HG02870 (cell line): ENCODE measurements around the gene LRCH2.
"Not testable (repeated sequence)": the region's sequence is repeated elsewhere in the genome, so short reads cannot be mapped to it uniquely, and the experiment has no call there.

Source experiments
- ATAC-seq: cut with Tn5 transposase; IDR thresholded peaks from one replicate; pipeline ENCODE4 v1.9.1; 2021; ENCODE audit warnings: mild to moderate bottlenecking, moderate library complexity; ENCODE audit not compliant: unreplicated experiment

The LRCH2 gene

GRCh38 chrX:115233497-115234455, at the start of gene LRCH2:
LRCH2 (minus strand) TSS chrX:115234096; CDS start chrX:115234041, 55 bp downstream.
- ATAC-seq: no peak

- no peak for ATAC-seq
Observed at GRCh38 chrX:115269051-115269683, 35.3 kb upstream of the LRCH2 start.

- ATAC-seq: no peak
Observed at GRCh38 chrX:115268421-115268820, 34.5 kb upstream of the LRCH2 start.

- no peak for ATAC-seq
Observed at GRCh38 chrX:115266300-115266699, 32.4 kb upstream of the LRCH2 start.

GRCh38 chrX:115264009-115264408, 30.1 kb upstream of the LRCH2 start:
- ATAC-seq: no peak

- ATAC-seq: no peak
Observed at GRCh38 chrX:115261148-115261547, 27.3 kb upstream of the LRCH2 start.

GRCh38 chrX:115260330-115260729, 26.4 kb upstream of the LRCH2 start:
- no peak for ATAC-seq

GRCh38 chrX:115259238-115259875, 25.5 kb upstream of the LRCH2 start:
- ATAC-seq: no peak

GRCh38 chrX:115257711-115258110, 23.8 kb upstream of the LRCH2 start:
- ATAC-seq: no peak

- ATAC-seq: no peak
Observed at GRCh38 chrX:115255003-115255402, 21.1 kb upstream of the LRCH2 start.

GRCh38 chrX:115251458-115252233, 17.8 kb upstream of the LRCH2 start:
- ATAC-seq: no peak

GRCh38 chrX:115237056-115237455, 3.2 kb upstream of the LRCH2 start:
- ATAC-seq: no peak

- no peak for ATAC-seq
Observed at GRCh38 chrX:115236560-115236959, 2.7 kb upstream of the LRCH2 start.

GRCh38 chrX:115234461-115234860, 565 bp upstream of the LRCH2 start:
- no peak for ATAC-seq

GRCh38 chrX:115232933-115233496, 881 bp downstream of the LRCH2 start:
- no peak for ATAC-seq

- no peak for ATAC-seq
Observed at GRCh38 chrX:115229337-115230003, 4.4 kb downstream of the LRCH2 start.

- ATAC-seq: no peak
Observed at GRCh38 chrX:115226929-115227328, 7.0 kb downstream of the LRCH2 start.

GRCh38 chrX:115217346-115217745, 16.6 kb downstream of the LRCH2 start:
- ATAC-seq: not testable (repeated sequence)

GRCh38 chrX:115214605-115215004, 19.3 kb downstream of the LRCH2 start:
- ATAC-seq: no peak

GRCh38 chrX:115214151-115214550, 19.7 kb downstream of the LRCH2 start:
- no peak for ATAC-seq
